Measurements from ENCODE around the gene SERHL2. TPM values are rescaled to one million over a fixed set of nuclear protein-coding genes. Genes with fewer than 3 reads are reported as not detected.
"Not testable (repeated sequence)": the region's sequence is repeated elsewhere in the genome, so short reads cannot be mapped to it uniquely, and the experiment has no call there.

Gene SERHL2
- total and polyA plus RNA-seq, 8 donors, result 0.23 to 3.6 (median 0.72) TPM

GRCh38 chr22:42615092-42615859 lies 61.5 kb downstream of the SERHL2 start:
- Histone ChIP-seq H3K27me3 (no peaks in the 10 kb centered on the region), H3K9me3 (no peaks in the 10 kb centered on the region), H3K36me3 (peaks cover 3 to 9% (median 6%) of the 10 kb centered on the region in 3 donors), H3K4me3 (peak overlapping the region in 2 of 4 donors; percentile 75 to 78), H3K4me1 (peaks cover 12 to 41% (median 29%) of the 10 kb centered on the region in 3 donors), H3K27ac (peak overlapping the region; percentile 88 to 98 (median 97))
- peak; percentile 62 to 80 (median 68) for ATAC-seq
- FAIRE-seq, result no peak
- intact Hi-C loops (cut with DNase I), result no loop called here
- WGBS, 2 donors, result 0% methylated on average over 35 of the region's 35 CpGs
- TF ChIP-seq CTCF (IDR thresholded peaks at IDR 0.05), result no peak
- peak; percentile 72 to 87 (median 77) for DNase-seq

- DNase-seq, result peak in 3 of 6 donors; percentile 32 to 69 (median 54)
- intact Hi-C loops (cut with DNase I); H3K9me3 ChIP-seq; H3K36me3 ChIP-seq; FAIRE-seq; H3K27me3 ChIP-seq: not testable (repeated sequence)
- peaks cover 12 to 35% (median 24%) of the 10 kb centered on the region in 3 donors for H3K4me1 ChIP-seq
- peak overlapping the region in 2 of 4 donors; percentile 75 to 78 for H3K4me3 ChIP-seq
- WGBS, 2 donors, result 1 to 11% methylated on average over 13 of the region's 13 CpGs
- ATAC-seq, result peak; percentile 5 to 14 (median 6)
- peak overlapping the region; percentile 88 to 98 (median 97) for H3K27ac ChIP-seq
These were observed 62.1 kb downstream of the SERHL2 start for GRCh38 chr22:42615860-42616175.

- WGBS, 2 donors, result 52 to 59% methylated on average over 19 to 20 of the region's 20 CpGs
These were observed 63.6 kb downstream of the SERHL2 start for GRCh38 chr22:42617155-42617983.

DNA sequence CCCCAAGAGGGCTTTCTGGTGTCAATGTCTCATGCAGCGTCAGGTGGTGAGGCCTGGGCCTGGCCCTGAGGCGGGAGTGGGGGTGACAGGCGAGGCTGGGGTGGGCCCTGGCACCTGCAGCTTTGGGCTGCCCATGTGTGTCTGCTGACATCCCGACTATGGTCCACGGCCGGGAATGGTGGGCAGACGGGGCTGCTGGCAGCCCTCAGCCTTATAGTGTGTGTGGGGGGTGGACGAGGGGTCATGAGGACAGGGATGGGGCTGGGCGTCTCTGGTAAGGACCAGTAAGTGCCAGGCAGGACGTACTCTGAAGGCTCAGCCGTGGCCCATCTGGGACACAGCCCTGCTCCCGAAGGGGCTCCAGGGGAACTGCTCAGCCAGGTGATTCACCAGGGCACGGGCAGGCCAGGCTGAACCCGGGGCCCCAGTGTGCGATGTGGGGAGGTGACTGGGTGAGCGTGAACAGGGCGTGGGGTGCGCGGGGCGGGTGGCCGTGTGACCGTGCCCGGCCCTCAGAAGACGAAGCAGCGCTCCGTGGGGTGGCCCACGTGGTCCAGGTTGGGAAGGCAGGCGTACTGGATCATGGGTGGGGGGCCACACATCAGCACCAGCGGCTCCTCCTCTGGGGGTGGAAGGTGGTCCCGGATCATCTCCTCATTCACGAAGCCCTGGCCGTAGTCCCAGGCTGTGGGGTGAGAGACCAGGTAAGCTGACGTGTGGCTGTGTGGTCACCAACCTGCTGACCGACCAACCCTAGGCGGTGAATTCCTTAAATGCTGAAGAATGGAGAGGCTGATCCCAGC lies 65.7 kb downstream of the SERHL2 start:
- intact Hi-C loops (cut with DNase I), result no loop called here
- Histone ChIP-seq H3K27me3 (no peaks in the 10 kb centered on the region), H3K4me1 (peaks cover 0 to 8% (median 6%) of the 10 kb centered on the region in 3 donors), H3K27ac (no peak overlapping the region), H3K4me3 (no peak overlapping the region), H3K9me3 (no peaks in the 10 kb centered on the region), H3K36me3 (peaks cover 3 to 15% (median 6%) of the 10 kb centered on the region in 3 donors)
- no peak for FAIRE-seq
- no peak for ATAC-seq
- peak in 1 of 6 donors; percentile 82 for DNase-seq
- 93 to 96% methylated on average over 35 of the region's 35 CpGs for WGBS, 2 donors
- no peak for TF ChIP-seq CTCF (IDR thresholded peaks at IDR 0.05)

More at GRCh38 chr22:42617155-42617983, 63.6 kb downstream of the SERHL2 start:
- Histone ChIP-seq H3K9me3 (no peaks in the 10 kb centered on the region), H3K4me3 (no peak overlapping the region), H3K4me1 (peaks cover 7 to 20% (median 17%) of the 10 kb centered on the region in 3 donors), H3K27me3 (no peaks in the 10 kb centered on the region), H3K27ac (no peak overlapping the region), H3K36me3 (peaks cover 3 to 10% (median 6%) of the 10 kb centered on the region in 3 donors)
- DNase-seq (peak in 1 of 6 donors; percentile 17), FAIRE-seq (no peak), ATAC-seq (no peak)
- intact Hi-C loops (cut with DNase I), result no loop called here
- no peak for TF ChIP-seq CTCF (IDR thresholded peaks at IDR 0.05)

- DNase-seq (no peak), FAIRE-seq (no peak), ATAC-seq (no peak)
- no peak overlapping the region for H3K4me3 ChIP-seq
- no peaks in the 10 kb centered on the region for H3K9me3 ChIP-seq
- peaks cover 3 to 15% (median 6%) of the 10 kb centered on the region in 3 donors for H3K36me3 ChIP-seq
- H3K4me1 ChIP-seq, result peaks cover 0 to 8% (median 6%) of the 10 kb centered on the region in 3 donors
- H3K27me3 ChIP-seq, result no peaks in the 10 kb centered on the region
- no peak for TF ChIP-seq CTCF (IDR thresholded peaks at IDR 0.05)
- H3K27ac ChIP-seq, result no peak overlapping the region
- WGBS, 2 donors, result 92 to 94% methylated on average over 4 of the region's 4 CpGs
- intact Hi-C loops (cut with DNase I), result no loop called here
These were observed 66.3 kb downstream of the SERHL2 start for GRCh38 chr22:42620084-42620483.

Measured in pancreas (tissue), 10 donors.